ENCODE results near the gene EXOC3.
"Not testable (repeated sequence)": the region's sequence is repeated elsewhere in the genome, so short reads cannot be mapped to it uniquely, and the experiment has no call there.

Gene EXOC3

GRCh38 chr5:407801-408268 lies 35.1 kb upstream of the EXOC3 start:
- DNase-seq = no peak

- DNase-seq = no peak
Observed at GRCh38 chr5:410911-411517, 32.0 kb upstream of the EXOC3 start.

- no peak for DNase-seq
Observed at GRCh38 chr5:411728-412127, 31.2 kb upstream of the EXOC3 start.

DNA sequence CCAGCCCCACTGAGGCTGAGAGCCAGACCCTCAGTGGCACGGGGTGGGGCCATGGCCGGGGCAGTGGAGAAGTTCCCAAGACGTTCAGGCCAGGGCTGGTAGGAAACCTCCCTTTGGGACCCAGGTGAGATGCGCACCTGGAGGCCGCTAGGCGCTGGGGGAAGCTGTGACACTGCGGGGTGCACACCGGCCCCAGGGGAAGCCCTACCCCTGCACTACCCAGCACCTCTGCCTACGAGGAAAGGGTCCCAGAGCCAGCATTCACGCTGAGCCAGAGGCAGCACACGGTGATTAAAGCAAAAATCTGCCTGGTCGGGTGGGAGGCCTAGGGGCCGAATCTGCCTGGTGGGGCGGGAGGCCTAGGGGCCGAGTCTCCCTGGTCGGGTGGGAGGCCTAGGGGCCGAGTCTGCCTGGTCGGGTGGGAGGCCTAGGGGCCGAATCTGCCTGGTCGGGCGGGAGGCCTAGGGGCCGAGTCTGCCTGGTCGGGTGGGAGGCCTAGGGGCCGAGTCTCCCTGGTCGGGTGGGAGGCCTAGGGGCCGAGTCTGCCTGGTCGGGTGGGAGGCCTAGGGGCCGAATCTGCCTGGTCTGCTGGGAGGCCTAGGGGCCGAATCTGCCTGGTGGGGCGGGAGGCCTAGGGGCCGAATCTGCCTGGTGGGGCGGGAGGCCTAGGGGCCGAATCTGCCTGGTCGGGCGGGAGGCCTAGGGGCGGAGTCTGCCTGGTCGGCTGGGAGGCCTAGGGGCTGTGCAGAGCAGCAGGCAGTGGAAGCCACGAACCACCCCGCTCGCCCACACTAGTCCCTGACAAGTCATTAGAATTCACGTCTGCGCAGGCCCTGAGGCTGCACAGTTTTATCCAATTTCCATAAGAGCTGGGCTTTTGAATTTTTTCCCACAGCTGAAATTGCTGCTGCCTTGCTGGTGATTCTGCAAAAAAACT lies 27.7 kb upstream of the EXOC3 start:
- not testable (repeated sequence) for DNase-seq

- DNase-seq = no peak
Observed at GRCh38 chr5:415928-416635, 26.9 kb upstream of the EXOC3 start.

DNA sequence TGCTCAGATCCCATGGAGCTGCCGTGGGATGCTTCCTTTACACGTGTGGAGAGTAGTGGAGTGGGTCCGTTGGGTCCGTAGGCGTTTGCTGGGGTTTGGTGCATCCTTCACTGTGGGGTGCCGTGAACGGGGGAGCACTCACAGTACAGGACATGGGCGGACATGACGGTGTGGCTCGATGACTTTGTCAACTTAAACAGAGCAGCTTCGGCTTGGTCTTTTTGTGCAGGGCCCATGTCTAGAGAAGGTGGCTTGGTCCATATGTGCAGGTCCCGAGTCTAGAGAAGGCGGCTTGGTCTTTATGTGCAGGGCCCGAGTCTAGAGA lies 26.4 kb upstream of the EXOC3 start:
- no peak for DNase-seq

DNA sequence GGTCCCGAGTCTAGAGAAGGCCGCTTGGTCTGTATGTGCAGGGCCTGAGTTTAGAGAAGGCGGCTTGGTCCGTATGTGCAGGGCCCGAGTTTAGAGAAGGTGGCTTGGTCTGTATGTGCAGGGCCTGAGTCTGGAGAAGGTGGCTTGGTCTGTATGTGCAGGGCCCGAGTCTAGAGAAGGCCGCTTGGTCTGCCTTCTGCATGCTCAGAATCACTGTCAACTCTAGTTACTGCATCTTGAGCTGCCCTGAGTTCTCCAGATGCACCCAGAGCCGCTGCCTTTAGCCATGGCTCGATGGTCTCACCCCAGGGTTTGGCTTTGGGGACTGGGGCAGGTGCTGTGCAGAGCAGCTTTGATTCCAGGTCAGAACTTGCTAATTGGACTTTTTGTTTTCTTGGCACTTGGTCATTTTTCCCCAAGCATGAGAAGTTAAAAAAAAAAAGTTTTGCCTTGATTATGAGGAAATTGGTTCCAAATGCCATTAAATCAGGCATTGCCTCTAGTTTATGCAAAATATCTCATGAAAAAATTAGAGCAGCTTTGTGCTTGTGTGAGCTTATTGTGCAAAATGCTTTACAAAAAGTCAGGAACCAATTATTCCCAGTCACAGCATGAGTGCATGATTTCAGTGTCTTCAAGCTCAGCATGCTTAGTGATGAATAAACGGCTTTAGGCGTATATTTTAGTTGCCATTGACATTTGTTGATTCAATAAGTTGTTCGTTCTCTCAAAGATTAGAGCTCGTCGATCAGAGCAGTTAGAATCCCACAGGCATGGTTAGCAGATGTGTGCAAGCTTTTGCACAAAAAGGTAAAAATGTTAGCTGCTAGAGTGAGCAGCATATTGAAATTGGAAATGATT lies 25.4 kb upstream of the EXOC3 start:
- no peak for DNase-seq

DNA sequence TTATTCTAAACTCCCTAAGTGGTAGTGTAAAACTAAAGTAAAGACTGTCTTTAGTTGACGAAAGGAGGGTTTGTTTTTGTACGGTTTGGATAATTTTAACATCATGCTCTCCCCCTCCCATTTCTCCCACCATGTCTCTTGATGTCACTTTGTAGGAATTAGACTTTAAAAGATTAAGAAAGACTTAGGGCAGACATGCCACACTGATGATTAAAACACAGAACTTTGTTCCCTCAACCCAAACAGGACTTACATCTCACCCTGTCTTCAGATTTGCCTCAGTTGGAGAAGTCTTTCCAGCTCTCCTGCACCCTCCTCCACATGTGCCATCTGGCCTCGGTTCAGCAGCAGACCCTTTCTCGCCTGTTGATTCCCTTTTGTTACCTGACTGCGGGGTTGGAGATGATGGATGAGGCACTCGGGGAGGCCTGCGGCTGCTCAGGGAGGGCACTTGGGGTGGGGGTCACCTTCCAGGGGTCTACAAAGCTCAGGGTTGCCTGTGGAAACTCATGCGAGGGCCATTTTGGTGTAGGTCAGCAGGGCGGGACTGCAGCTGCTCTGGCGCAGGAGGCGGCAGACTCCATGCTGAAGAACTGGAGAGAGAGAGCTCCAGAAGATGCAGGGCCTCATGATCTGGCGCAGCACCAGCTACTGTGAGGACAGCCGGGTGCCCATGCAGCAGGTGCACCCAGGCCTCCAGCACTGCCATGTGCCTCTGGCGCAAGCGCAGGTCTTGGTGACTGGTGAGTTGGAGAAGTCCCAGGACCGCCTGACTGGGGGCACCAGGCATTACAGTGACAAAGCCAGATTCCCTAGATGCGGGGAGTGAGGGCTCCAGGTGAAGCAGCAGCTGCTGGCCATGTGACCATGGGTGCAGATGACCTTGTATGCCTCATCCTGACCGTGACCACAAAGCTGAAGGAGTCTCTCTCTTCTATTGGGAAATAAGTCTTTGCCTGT lies 24.5 kb upstream of the EXOC3 start:
- DNase-seq = no peak

- DNase-seq = no peak
Observed at GRCh38 chr5:419970-420369, 23.0 kb upstream of the EXOC3 start.

DNA sequence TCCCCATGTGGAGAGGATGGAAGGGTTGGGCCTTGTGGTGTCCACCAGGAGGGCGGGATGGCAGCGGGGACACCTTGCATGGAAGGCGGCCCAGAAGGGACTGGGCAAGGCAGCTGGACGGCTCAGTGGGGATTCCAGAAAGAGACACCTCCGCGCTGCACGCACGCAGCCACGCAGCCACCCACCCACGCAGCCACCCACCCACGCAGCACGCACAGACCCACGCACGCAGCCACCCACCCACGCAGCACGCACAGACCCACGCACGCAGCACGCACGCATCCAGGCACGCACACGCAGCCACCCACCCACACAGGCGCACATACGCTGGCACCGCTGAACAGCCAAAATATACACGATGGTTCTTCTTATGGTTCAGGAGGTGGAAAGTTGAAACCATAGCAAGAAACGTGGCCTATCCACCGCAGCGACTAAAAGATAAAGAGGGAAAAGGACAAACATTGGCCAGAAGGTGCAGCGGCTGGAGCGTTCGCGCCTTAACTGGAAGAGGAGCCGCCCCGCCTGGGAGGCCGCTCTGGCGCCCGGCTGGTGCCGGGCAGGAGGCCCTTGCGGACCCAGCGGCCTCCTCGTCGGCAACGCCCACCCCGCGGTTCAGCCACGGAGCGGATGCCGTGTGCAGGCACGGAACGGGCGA lies 22.2 kb upstream of the EXOC3 start:
- DNase-seq = no peak

- DNase-seq = no peak
Observed at GRCh38 chr5:421287-421880, 21.6 kb upstream of the EXOC3 start.

GRCh38 chr5:421901-422300 lies 21.1 kb upstream of the EXOC3 start:
- no peak for DNase-seq

DNA sequence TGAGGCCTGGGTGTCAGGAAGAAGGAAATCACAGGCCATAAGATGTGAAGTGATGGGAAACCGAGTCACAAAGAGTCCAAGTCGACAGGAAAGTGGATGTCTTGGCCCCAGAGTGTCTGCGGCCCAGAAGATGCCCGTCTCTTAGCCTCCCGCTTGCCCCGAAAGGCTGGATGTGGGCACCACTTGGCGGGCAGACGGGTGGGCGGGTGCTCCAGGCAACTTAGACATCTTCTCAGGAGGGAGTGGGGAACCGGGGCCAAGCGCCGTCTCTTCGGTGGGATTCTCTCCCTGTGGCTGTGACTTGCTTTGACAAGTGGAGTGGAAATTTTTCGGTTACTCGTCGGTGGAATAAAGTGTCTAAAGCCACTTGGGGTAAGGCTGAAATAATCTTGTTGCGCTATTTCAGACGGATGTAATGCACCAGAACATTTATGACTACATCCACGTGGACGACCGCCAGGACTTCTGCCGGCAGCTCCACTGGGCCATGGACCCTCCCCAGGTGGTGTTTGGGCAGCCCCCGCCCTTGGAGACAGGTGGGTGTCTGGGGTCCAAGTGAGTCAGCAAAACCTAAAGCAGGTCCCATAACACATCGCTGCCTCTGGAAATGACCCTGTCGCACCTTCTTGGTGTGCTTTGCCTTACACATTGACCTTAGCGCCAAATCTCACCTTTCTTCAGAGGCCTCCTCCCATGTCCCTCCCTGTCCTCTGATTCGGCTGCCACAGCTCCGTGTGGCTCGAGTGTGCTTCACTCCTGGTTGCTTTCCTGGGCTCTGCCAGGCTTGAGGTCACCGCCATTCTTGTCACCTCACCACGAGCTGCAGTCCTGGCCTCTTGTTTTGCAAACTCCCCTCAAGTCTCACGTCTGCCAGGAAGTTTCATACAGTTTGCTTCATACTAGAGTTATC lies 20.4 kb upstream of the EXOC3 start:
- no peak for DNase-seq

GRCh38 chr5:423233-423565 lies 19.8 kb upstream of the EXOC3 start:
- no peak for DNase-seq

- DNase-seq = no peak
Observed at GRCh38 chr5:423626-424261, 19.2 kb upstream of the EXOC3 start.

DNA sequence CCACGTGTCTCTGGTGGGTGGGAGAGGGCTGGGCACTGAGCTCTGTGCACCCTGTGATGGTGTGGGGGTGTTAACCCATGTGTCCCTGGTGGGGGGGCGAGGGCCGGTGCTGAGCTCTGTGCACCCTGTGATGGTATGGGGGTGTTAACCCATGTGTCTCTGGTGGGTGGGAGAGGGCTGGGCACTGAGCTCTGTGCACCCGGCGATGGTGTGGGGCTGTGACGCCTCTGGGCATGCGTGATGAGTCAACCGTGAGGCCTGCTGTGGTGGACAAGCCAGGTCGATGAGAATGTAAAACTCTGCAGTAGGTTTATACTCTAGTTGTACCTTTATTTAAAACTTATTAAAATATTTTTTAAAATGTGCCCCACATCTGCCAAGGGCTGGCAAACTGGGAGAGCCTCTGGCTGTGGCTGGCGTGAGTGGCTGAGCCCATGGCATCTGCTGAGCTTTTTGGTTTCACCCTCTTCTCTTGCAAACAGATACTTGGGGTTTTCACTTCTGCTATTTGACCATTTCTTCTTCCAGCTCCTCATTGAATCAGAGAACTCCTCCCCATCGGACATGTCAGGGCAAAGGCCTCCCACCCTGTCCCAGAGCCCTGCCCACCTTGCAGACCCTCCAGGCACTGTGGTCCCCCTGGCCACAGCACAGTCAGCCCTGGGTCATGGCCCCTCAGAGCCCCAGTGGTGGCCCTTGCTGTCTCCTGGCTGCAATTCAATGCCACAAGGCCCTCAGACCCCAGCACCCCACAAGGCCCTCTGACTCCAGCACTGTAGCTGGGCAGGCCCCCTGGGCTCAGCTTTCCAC lies 18.5 kb upstream of the EXOC3 start:
- DNase-seq = no peak

DNA sequence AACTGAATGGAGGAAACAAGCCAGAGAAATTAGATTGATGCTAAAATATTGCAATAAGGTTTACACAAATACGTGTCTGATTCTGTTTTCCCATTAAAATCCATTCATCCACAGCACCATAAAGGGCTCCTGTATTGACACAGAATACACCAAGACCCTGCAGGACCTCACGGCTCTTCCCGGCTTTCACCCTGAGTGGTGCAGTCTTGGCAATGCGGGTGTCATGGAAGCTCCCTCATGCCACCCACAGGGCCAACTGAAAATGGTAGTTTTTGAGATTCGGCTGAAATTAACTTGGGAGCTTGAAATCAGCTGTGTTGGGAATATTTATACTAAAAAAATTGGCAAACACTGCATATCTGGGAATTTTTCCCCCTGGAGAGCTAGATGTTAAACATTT lies 17.3 kb upstream of the EXOC3 start:
- DNase-seq = no peak

GRCh38 chr5:426392-426976 lies 16.5 kb upstream of the EXOC3 start:
- no peak for DNase-seq

Measured in activated CD4-positive, alpha-beta T cell treated with anti-CD3 and anti-CD28 coated beads for 1 hour (primary cell).